AG10803 (cell line): ENCODE data around the gene COX14.
"Not testable (repeated sequence)": the region's sequence is repeated elsewhere in the genome, so short reads cannot be mapped to it uniquely, and the experiment has no call there.

Experiments
- DNase-seq: peaks from one replicate; pipeline ENCODE4 v3.0.0; 2010; ENCODE audit warnings: low read depth
- H3K4me3 ChIP-seq: 2 replicates; pipeline ENCODE4 v1.5.1; 2011; ENCODE audit warnings: mild to moderate bottlenecking, low read length, control low read depth
- CTCF ChIP-seq: conservative IDR thresholded peaks from 2 replicates; pipeline ENCODE4 v1.5.1; 2011; ENCODE audit warnings: mild to moderate bottlenecking, low read length, control low read depth, inconsistent platforms

COX14 gene

DNA sequence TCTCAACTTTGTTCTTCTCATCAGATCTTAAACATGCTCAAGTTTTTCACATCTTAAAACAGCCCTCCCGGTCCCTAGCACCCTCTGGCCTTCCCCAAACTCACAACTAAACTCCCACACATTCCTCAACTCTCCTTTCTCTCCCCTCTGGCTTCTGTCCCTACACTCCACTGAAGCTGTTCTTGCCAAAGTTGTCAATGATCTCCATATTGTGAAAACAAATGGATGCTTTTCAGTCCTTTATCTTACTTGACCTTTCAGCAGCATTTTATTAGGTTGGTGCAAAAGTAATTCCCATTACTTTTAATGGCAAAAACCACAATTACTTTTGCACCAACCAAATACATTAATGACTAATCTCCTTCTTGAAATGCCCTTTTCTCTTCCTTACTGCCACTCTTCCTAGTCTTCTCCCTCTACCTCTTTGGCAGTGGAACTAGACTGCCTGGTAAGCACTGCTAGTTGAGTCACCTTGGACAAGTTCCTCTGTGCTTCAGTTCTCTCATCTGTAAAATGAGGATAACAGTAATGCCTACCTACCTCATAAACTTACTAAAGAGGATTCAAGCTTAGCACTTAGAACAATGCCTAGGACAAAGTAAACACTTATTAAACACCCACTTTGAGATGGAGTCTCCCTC, 39.1 kb downstream of the COX14 start:
- no peak for TF ChIP-seq CTCF
- no peak for DNase-seq
- H3K4me3 ChIP-seq, result no peak overlapping the region

- not testable (repeated sequence) for H3K4me3 ChIP-seq, DNase-seq
These were observed 42.9 kb downstream of the COX14 start for GRCh38 chr12:50154947-50155346.

DNA sequence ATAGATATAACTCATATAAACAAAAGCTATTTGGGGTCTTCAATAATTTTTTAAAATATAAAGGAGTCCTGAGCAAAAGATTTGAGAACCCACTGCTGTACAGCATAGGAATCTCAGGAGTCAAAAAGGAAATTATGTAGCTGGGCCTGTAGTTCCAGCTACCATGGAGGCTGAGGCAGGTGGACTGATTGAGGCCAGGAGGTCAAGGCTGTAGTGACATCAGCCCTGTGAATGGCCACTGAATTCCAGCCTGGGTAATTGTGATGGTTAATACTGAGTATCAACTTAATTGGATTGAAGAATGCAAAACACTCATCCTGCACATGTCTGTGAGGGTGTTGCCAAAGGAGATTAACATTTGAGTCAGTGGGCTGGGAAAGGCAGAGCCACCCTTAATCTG, 44.6 kb downstream of the COX14 start:
- H3K4me3 ChIP-seq, result no peak overlapping the region
- TF ChIP-seq CTCF, result no peak
- no peak for DNase-seq

DNA sequence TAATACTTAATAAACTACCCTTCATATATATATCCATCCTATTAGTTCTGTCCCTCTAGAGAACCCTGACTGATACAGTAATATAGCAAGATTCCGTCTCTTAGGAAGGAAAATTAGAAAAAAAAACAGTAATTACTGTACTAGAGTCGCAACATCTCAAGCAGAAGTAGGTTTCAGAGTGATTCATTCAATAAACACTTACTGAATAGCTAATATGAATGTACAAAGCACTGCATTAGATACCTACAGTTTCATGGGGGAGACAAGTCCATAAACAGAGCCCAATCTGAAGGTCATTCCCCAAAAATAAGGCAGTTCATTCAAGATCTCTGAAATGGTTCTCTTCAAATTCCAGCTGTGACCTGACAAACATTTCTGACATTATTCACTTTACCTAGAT, 45.2 kb downstream of the COX14 start:
- DNase-seq, result no peak
- TF ChIP-seq CTCF, result no peak
- H3K4me3 ChIP-seq, result no peak overlapping the region

DNA sequence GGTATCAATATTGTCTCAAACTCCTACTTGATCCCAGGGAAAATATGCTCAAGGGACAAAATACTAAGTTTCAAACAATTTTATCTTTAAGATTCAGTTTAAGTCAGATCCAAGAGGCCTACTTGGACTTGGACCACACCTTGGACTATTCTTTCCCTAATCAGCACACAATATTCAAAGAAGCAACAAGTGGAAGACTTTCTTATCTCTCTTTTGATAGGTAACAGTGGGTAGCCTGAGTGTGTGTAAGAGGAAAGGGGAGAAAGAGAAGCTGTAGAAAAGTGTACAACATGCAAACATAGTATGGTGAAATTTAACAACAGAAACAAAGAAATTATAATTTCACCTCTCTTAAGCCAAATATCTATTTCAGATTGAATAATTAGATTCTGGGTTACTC, 48.6 kb downstream of the COX14 start:
- DNase-seq, result no peak
- no peak for TF ChIP-seq CTCF
- H3K4me3 ChIP-seq, result no peak overlapping the region

DNA sequence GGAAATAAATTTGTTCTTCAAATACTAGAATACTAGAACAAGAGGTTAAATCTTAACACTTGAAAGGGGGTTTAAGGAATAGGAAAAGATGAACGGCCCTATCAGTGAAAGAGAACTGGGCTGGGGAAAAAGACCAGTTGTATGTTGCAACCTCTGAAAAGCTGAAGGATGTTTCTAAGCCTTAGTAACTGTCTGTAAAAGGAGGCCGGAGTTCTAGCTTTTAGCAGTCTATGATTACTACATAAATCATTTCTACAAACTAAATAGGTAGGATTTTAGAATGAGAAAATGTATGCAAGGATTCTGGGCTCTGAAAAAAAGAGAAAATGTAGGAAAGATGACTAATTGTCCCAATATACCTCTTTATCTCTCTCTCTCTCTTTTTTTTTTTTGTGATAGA, 50.2 kb downstream of the COX14 start:
- H3K4me3 ChIP-seq, result no peak overlapping the region
- no peak for DNase-seq
- no peak for TF ChIP-seq CTCF

GRCh38 chr12:50164963-50165362, 52.9 kb downstream of the COX14 start:
- H3K4me3 ChIP-seq, result no peak overlapping the region
- DNase-seq, result no peak
- TF ChIP-seq CTCF, result no peak

- peak overlapping the region; percentile 88 for H3K4me3 ChIP-seq
- TF ChIP-seq CTCF, result no peak
- no peak for DNase-seq
These were observed 54.7 kb downstream of the COX14 start for GRCh38 chr12:50166799-50167048.
